ENCODE measurements around the gene RABEP2. TPM values are rescaled to one million over a fixed set of nuclear protein-coding genes. Genes with fewer than 3 reads are reported as not detected.

Gene RABEP2
- total and polyA plus RNA-seq, 9 donors, result 0.32 to 14.8 (median 11.3) TPM

- intact Hi-C loops (cut with DNase I), result no loop called here
- Histone ChIP-seq H3K27me3 (no peaks in the 10 kb centered on the region), H3K4me1 (ENCODE audit: insufficient read depth) (no peaks in the 10 kb centered on the region), H3K4me3 (no peak overlapping the region), H3K36me3 (no peaks in the 10 kb centered on the region), H3K9me3 (no peaks in the 10 kb centered on the region), H3K27ac (no peak overlapping the region)
- WGBS, 3 donors, result 83 to 92% (median 90%) methylated on average over 4 of the region's 4 CpGs
- TF ChIP-seq POLR2A (IDR thresholded peaks at IDR 0.05), result no peak
- TF ChIP-seq CTCF (IDR thresholded peaks at IDR 0.05), result no peak
- no peak for TF ChIP-seq EP300 (IDR thresholded peaks at IDR 0.05)
- no peak for DNase-seq
These were observed 42.1 kb upstream of the RABEP2 start for GRCh38 chr16:28967156-28967555.

GRCh38 chr16:28964496-28964895 lies 39.5 kb upstream of the RABEP2 start:
- 87 to 93% (median 89%) methylated on average over 2 of the region's 2 CpGs for WGBS, 3 donors
- Histone ChIP-seq H3K27me3 (no peaks in the 10 kb centered on the region), H3K4me3 (no peak overlapping the region), H3K36me3 (no peaks in the 10 kb centered on the region), H3K4me1 (ENCODE audit: insufficient read depth) (no peaks in the 10 kb centered on the region), H3K27ac (no peak overlapping the region), H3K9me3 (no peaks in the 10 kb centered on the region)
- no peak for DNase-seq
- TF ChIP-seq EP300 (IDR thresholded peaks at IDR 0.05) (no peak), POLR2A (IDR thresholded peaks at IDR 0.05) (no peak), CTCF (IDR thresholded peaks at IDR 0.05) (no peak)
- intact Hi-C loops (cut with DNase I), result no loop called here

- Histone ChIP-seq H3K9me3 (no peaks in the 10 kb centered on the region), H3K4me1 (ENCODE audit: insufficient read depth) (no peaks in the 10 kb centered on the region), H3K27ac (no peak overlapping the region), H3K4me3 (no peak overlapping the region), H3K27me3 (no peaks in the 10 kb centered on the region), H3K36me3 (no peaks in the 10 kb centered on the region)
- WGBS, 3 donors, result 90 to 93% (median 92%) methylated on average over 3 of the region's 3 CpGs
- TF ChIP-seq CTCF (IDR thresholded peaks at IDR 0.05) (no peak), EP300 (IDR thresholded peaks at IDR 0.05) (no peak), POLR2A (IDR thresholded peaks at IDR 0.05) (no peak)
- no peak for DNase-seq
- intact Hi-C loops (cut with DNase I), result no loop called here
These were observed 39.0 kb upstream of the RABEP2 start for GRCh38 chr16:28964072-28964471.

- H3K4me1 ChIP-seq (ENCODE audit: insufficient read depth), result no peaks in the 10 kb centered on the region
- no peak overlapping the region for H3K27ac ChIP-seq
- no peak for DNase-seq
- TF ChIP-seq CTCF (IDR thresholded peaks at IDR 0.05) (no peak), EP300 (IDR thresholded peaks at IDR 0.05) (no peak), POLR2A (IDR thresholded peaks at IDR 0.05) (no peak)
- H3K9me3 ChIP-seq, result no peaks in the 10 kb centered on the region
- intact Hi-C loops (cut with DNase I), result no loop called here
- H3K27me3 ChIP-seq, result no peaks in the 10 kb centered on the region
- WGBS, 3 donors, result 83 to 87% (median 84%) methylated on average over 6 of the region's 6 CpGs
- no peaks in the 10 kb centered on the region for H3K36me3 ChIP-seq
- H3K4me3 ChIP-seq, result no peak overlapping the region
These were observed 33.8 kb upstream of the RABEP2 start for GRCh38 chr16:28958836-28959235.

GRCh38 chr16:28958216-28958615 lies 33.2 kb upstream of the RABEP2 start:
- intact Hi-C loops (cut with DNase I), result no loop called here
- WGBS, 3 donors, result 92 to 96% (median 93%) methylated on average over 9 of the region's 9 CpGs
- H3K4me1 ChIP-seq (ENCODE audit: insufficient read depth), result no peaks in the 10 kb centered on the region

More at GRCh38 chr16:28958216-28958615, 33.2 kb upstream of the RABEP2 start:
- Histone ChIP-seq H3K27me3 (no peaks in the 10 kb centered on the region), H3K9me3 (no peaks in the 10 kb centered on the region), H3K4me3 (no peak overlapping the region), H3K27ac (no peak overlapping the region), H3K36me3 (no peaks in the 10 kb centered on the region)
- no peak for TF ChIP-seq EP300 (IDR thresholded peaks at IDR 0.05)
- no peak for TF ChIP-seq CTCF (IDR thresholded peaks at IDR 0.05)
- TF ChIP-seq POLR2A (IDR thresholded peaks at IDR 0.05), result no peak
- no peak for DNase-seq

All from ovary (tissue), 9 donors.